SK-N-SH (cell line): Measurements from ENCODE around the gene IKBKE.

Experiments used
- EZH2phosphoT487 ChIP-seq: fragments of 200-600 bp; sonication (generic); IDR thresholded peaks from 2 replicates; pipeline ENCODE4 v1.6.1; 2017; ENCODE audit warnings: low read depth, mixed run types, mild to moderate bottlenecking, antibody characterized with exemption, moderate library complexity, borderline replicate concordance
- FOXM1 ChIP-seq: IDR thresholded peaks from 2 replicates; pipeline ENCODE4 v1.4.0; 2012; ENCODE audit warnings: low read depth, mild to moderate bottlenecking
- POLR2AphosphoS5 ChIP-seq: IDR thresholded peaks from 2 replicates; pipeline ENCODE4 v1.6.1; 2012; ENCODE audit warnings: low read depth, low read length
- RAD21 ChIP-seq: IDR thresholded peaks from 2 replicates; pipeline ENCODE4 v1.6.1; 2012; ENCODE audit warnings: mild to moderate bottlenecking, low read length
- RFX5 ChIP-seq: IDR thresholded peaks from 2 replicates; pipeline ENCODE4 v1.6.1; 2012; ENCODE audit warnings: mild to moderate bottlenecking, improper control_type of control experiment, low read length
- TCF12 ChIP-seq: IDR thresholded peaks from 2 replicates; pipeline ENCODE4 v1.4.0; 2012
- TEAD4 ChIP-seq: IDR thresholded peaks from 2 replicates; pipeline ENCODE4 v1.4.0; 2012; ENCODE audit warnings: mild to moderate bottlenecking, borderline replicate concordance; ENCODE audit not compliant: insufficient read depth
- YY1 ChIP-seq: IDR thresholded peaks from 2 replicates; pipeline ENCODE4 v1.4.0; 2012; ENCODE audit warnings: low read depth, mild to moderate bottlenecking
- TF ChIP-seq, protein P1 (sequence below): fragments of 150-350 bp; IDR thresholded peaks from 2 replicates; pipeline ENCODE4 v1.6.1; 2017; ENCODE audit warnings: antibody characterized with exemption, low read length, low read depth, borderline replicate concordance
- TF ChIP-seq, protein P2 (sequence below): fragments of 200-600 bp; sonication (generic); IDR thresholded peaks from 2 replicates; pipeline ENCODE4 v1.6.1; 2017; ENCODE audit warnings: antibody characterized with exemption, mild to moderate bottlenecking, moderate library complexity

DNA sequence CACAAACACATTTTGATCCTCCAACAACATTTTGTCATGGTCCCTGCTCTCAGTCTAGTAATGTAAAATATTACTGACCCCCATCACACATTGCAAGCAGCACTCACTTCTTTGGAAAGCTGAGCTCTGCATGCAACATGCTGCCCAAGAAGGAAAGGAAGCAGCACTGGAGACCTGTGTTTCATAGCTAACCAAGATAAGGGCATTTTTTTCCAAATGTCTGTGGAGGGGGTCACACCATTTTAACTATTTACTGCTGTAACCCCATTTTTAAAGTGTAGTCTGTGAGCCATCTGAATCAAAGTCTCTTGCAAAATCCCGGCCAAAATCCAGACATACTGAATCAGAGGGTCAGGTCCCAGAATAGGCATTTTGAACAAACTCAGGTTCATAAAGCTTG lies 32.5 kb downstream of the IKBKE start:
- TF ChIP-seq YY1 (no peak), RAD21 (no peak), EZH2phosphoT487 (no peak), POLR2AphosphoS5 (no peak), TEAD4 (no peak), RFX5 (no peak), TCF12 (no peak), FOXM1 (no peak)
- TF ChIP-seq, protein P1, sequence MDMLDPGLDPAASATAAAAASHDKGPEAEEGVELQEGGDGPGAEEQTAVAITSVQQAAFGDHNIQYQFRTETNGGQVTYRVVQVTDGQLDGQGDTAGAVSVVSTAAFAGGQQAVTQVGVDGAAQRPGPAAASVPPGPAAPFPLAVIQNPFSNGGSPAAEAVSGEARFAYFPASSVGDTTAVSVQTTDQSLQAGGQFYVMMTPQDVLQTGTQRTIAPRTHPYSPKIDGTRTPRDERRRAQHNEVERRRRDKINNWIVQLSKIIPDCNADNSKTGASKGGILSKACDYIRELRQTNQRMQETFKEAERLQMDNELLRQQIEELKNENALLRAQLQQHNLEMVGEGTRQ: no peak
- TF ChIP-seq, protein P2, sequence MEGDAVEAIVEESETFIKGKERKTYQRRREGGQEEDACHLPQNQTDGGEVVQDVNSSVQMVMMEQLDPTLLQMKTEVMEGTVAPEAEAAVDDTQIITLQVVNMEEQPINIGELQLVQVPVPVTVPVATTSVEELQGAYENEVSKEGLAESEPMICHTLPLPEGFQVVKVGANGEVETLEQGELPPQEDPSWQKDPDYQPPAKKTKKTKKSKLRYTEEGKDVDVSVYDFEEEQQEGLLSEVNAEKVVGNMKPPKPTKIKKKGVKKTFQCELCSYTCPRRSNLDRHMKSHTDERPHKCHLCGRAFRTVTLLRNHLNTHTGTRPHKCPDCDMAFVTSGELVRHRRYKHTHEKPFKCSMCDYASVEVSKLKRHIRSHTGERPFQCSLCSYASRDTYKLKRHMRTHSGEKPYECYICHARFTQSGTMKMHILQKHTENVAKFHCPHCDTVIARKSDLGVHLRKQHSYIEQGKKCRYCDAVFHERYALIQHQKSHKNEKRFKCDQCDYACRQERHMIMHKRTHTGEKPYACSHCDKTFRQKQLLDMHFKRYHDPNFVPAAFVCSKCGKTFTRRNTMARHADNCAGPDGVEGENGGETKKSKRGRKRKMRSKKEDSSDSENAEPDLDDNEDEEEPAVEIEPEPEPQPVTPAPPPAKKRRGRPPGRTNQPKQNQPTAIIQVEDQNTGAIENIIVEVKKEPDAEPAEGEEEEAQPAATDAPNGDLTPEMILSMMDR: no peak
